CD14-positive monocyte (primary cell): ENCODE results near the gene EDA. TPM values are rescaled to one million over a fixed set of nuclear protein-coding genes. Genes with fewer than 3 reads are reported as not detected.
"Not testable (repeated sequence)": the region's sequence is repeated elsewhere in the genome, so short reads cannot be mapped to it uniquely, and the experiment has no call there.

Experiments used
- DNase-seq, 3 donors: peaks; one replicate each; pipeline ENCODE4 v3.0.0-alpha.2; 2011 to 2022
- H2AFZ ChIP-seq: 2 replicates; pipeline ENCODE4 v1.6.0; 2012; ENCODE audit warnings: mild to moderate bottlenecking, low read depth, low read length, inconsistent platforms; ENCODE audit not compliant: insufficient read depth, poor library complexity, severe bottlenecking
- H3K27ac ChIP-seq, 2 donors: 1 replicate in 1 of 2; 2 replicates in 1 of 2; pipeline ENCODE4 v1.5.1; 2012 to 2013; ENCODE audit warnings: low read length in 2 of 2, control low read depth in 1 of 2, inconsistent platforms in 1 of 2, low read depth in 1 of 2, mild to moderate bottlenecking in 1 of 2
- H3K27me3 ChIP-seq, 2 donors: one replicate each; pipeline versions ENCODE4 v1.6.0 to v1.6.1; 2011 to 2013; ENCODE audit warnings: low read length in 2 of 2; ENCODE audit not compliant: control insufficient read depth in 2 of 2, insufficient read depth in 2 of 2
- H3K36me3 ChIP-seq, 2 donors: replicated peaks in 1 of 2; 1 replicate in 1 of 2; 2 replicates in 1 of 2; pipeline versions ENCODE4 v1.5.1 to v1.6.1; 2012 to 2013; ENCODE audit warnings: low read length in 2 of 2, control low read depth in 1 of 2, inconsistent platforms in 1 of 2, mild to moderate bottlenecking in 1 of 2; ENCODE audit not compliant: insufficient read depth in 2 of 2, control insufficient read depth in 1 of 2
- H3K4me1 ChIP-seq, 2 donors: 1 replicate in 1 of 2; 2 replicates in 1 of 2; pipeline versions ENCODE4 v1.5.1 to v1.6.1; 2012 to 2013; ENCODE audit warnings: low read length in 2 of 2, control low read depth in 1 of 2, inconsistent platforms in 1 of 2, mild to moderate bottlenecking in 1 of 2, moderate library complexity in 1 of 2; ENCODE audit not compliant: insufficient read depth in 2 of 2, control insufficient read depth in 1 of 2
- H3K4me2 ChIP-seq: replicated peaks from 2 replicates; pipeline ENCODE3; 2012; ENCODE audit warnings: low read length, moderate library complexity, mild to moderate bottlenecking; ENCODE audit not compliant: poor library complexity, severe bottlenecking; ENCODE audit errors: extremely low read depth
- H3K4me3 ChIP-seq, 3 experiments: fragments of 200-600 bp in 1 of 3; sonication (generic) in 1 of 3; replicated peaks in 1 of 3; 1 replicate in 2 of 3; 2 replicates in 1 of 3; pipeline ENCODE4 v1.5.1; 2011 to 2013; ENCODE audit warnings: low read length in 3 of 3, mild to moderate bottlenecking in 3 of 3, control low read depth in 2 of 3, low read depth in 2 of 3, inconsistent platforms in 1 of 3, moderate library complexity in 1 of 3
- H3K79me2 ChIP-seq: 2 replicates; pipeline ENCODE4 v1.6.0; 2012; ENCODE audit warnings: mild to moderate bottlenecking, control low read depth, inconsistent platforms, low read length, moderate library complexity; ENCODE audit not compliant: insufficient read depth
- H3K9ac ChIP-seq: 2 replicates; pipeline ENCODE4 v1.6.0; 2017; ENCODE audit warnings: low read length, mild to moderate bottlenecking; ENCODE audit not compliant: insufficient read depth, poor library complexity, severe bottlenecking
- H3K9me3 ChIP-seq, 2 donors: replicated peaks in 1 of 2; 1 replicate in 1 of 2; 2 replicates in 1 of 2; pipeline versions ENCODE4 v1.5.1 to v1.6.1; 2012 to 2013; ENCODE audit warnings: low read length in 2 of 2, control low read depth in 1 of 2; ENCODE audit not compliant: control insufficient read depth in 1 of 2, insufficient read depth in 1 of 2
- H4K20me1 ChIP-seq: 2 replicates; pipeline ENCODE4 v1.6.0; 2012; ENCODE audit warnings: mild to moderate bottlenecking, low read length, control low read depth, moderate library complexity; ENCODE audit not compliant: insufficient read depth
- H3K27ac Mint-ChIP-seq, 7 donors: one replicate each; pipeline ENCODE4 v1.8.0; 2020; ENCODE audit warnings: mild to moderate bottlenecking in 7 of 7, mixed read lengths in 7 of 7, moderate library complexity in 6 of 7, inconsistent platforms in 2 of 7
- H3K27me3 Mint-ChIP-seq, 3 donors: one replicate each; pipeline ENCODE4 v1.8.0; 2021 to 2022; ENCODE audit warnings: low read depth in 3 of 3, mild to moderate bottlenecking in 3 of 3, mixed read lengths in 3 of 3, moderate library complexity in 3 of 3, inconsistent platforms in 1 of 3
- H3K36me3 Mint-ChIP-seq, 2 donors: one replicate each; pipeline ENCODE4 v1.8.0; 2020; ENCODE audit warnings: mixed read lengths in 2 of 2, inconsistent platforms in 1 of 2, mild to moderate bottlenecking in 1 of 2
- H3K4me1 Mint-ChIP-seq: one replicate; pipeline ENCODE4 v1.8.0; 2020; ENCODE audit warnings: mild to moderate bottlenecking, mixed read lengths
- H3K4me3 Mint-ChIP-seq, 2 donors: one replicate each; pipeline ENCODE4 v1.8.0; 2020; ENCODE audit warnings: mild to moderate bottlenecking in 2 of 2, mixed read lengths in 2 of 2, moderate library complexity in 1 of 2
- H3K9me3 Mint-ChIP-seq, 7 donors: one replicate each; pipeline ENCODE4 v1.8.0; 2020 to 2022; ENCODE audit warnings: mixed read lengths in 7 of 7, mild to moderate bottlenecking in 6 of 7, moderate library complexity in 6 of 7, inconsistent platforms in 2 of 7
- CTCF ChIP-seq: fragments of 200-600 bp; IDR thresholded peaks from one replicate; pipeline ENCODE4 v1.8.0; 2022; ENCODE audit warnings: antibody characterized with exemption, mild to moderate bottlenecking
- WGBS: methylation state at CpG from one replicate; pipeline ENCODE4 v1.1.5; 2013; ENCODE audit warnings: missing lambda C conversion rate; ENCODE audit not compliant: insufficient coverage; 5-methylcytosine and 5-hydroxymethylcytosine counted together
- intact Hi-C, 2 donors: fragments of 100-400 bp; cut with micrococcal nuclease; formaldehyde crosslinking; loops; one replicate each; pipeline versions ENCODE4 v1.15.0 to v1.15.1; 2023
- polyA plus RNA-seq, 3 donors: library from polyadenylated mRNA; depleted of rRNA in 1 of 3; unstranded in 2 of 3; stranded (reverse) in 1 of 3; fragments of 300-500 nt in 2 of 3; fragments of >200 nt in 1 of 3; fragmentation: Illumina TruSeq in 2 of 3; gene quantifications; 1 replicate in 2 of 3; 2 replicates in 1 of 3; pipeline ENCODE4 v1.2.3, GENCODE V29; 2012 to 2021

The EDA gene
- polyA plus RNA-seq, 3 donors = 0.11 to 0.31 TPM; not detected in 1

GRCh38 chrX:69995362-69996112 lies 379.6 kb downstream of the EDA start:
- no CpG with 5 or more reads among the region's 2 CpGs for WGBS
- Histone ChIP-seq H3K4me3 (no peak overlapping the region), H3K9me3 (no peaks in the 10 kb centered on the region), H3K4me1 (no peaks in the 10 kb centered on the region), H3K27me3 (no peaks in the 10 kb centered on the region), H4K20me1 (no peaks in the 10 kb centered on the region), H3K27ac (no peak overlapping the region), H2AFZ (no peak overlapping the region), H3K9ac (no peak overlapping the region), H3K36me3 (no peaks in the 10 kb centered on the region), H3K79me2 (no peaks in the 10 kb centered on the region), H3K4me2 (no peak overlapping the region)
- H3K36me3 Mint-ChIP-seq = no peaks in the 10 kb centered on the region
- H3K4me1 Mint-ChIP-seq = no peaks in the 10 kb centered on the region
- peaks cover 0 to 7% (median 0%) of the 10 kb centered on the region in 7 donors for H3K9me3 Mint-ChIP-seq
- no peak for DNase-seq
- no peak overlapping the region for H3K27ac Mint-ChIP-seq
- H3K27me3 Mint-ChIP-seq = no peaks in the 10 kb centered on the region
- TF ChIP-seq CTCF = no peak
- intact Hi-C loops = no loop called here
- H3K4me3 Mint-ChIP-seq = no peak overlapping the region

GRCh38 chrX:69996113-69996468 lies 380.2 kb downstream of the EDA start:
- Mint-ChIP-seq H3K4me1 (no peaks in the 10 kb centered on the region), H3K9me3 (peaks cover 0 to 7% (median 0%) of the 10 kb centered on the region in 7 donors), H3K36me3 (no peaks in the 10 kb centered on the region), H3K27ac (no peak overlapping the region), H3K4me3 (no peak overlapping the region), H3K27me3 (no peaks in the 10 kb centered on the region)
- Histone ChIP-seq H3K27ac (no peak overlapping the region), H4K20me1 (no peaks in the 10 kb centered on the region), H3K4me2 (no peak overlapping the region), H3K79me2 (no peaks in the 10 kb centered on the region), H3K36me3 (no peaks in the 10 kb centered on the region), H3K4me1 (no peaks in the 10 kb centered on the region), H3K9me3 (no peaks in the 10 kb centered on the region), H2AFZ (no peak overlapping the region), H3K4me3 (no peak overlapping the region), H3K27me3 (no peaks in the 10 kb centered on the region), H3K9ac (no peak overlapping the region)
- no peak for TF ChIP-seq CTCF
- no peak for DNase-seq
- intact Hi-C loops = no loop called here

GRCh38 chrX:69998299-69998698 lies 382.4 kb downstream of the EDA start:
- H3K4me3 Mint-ChIP-seq, H3K9ac ChIP-seq, H3K36me3 Mint-ChIP-seq, H3K36me3 ChIP-seq, H3K79me2 ChIP-seq, H3K4me1 ChIP-seq, DNase-seq, H3K27ac Mint-ChIP-seq, H3K4me1 Mint-ChIP-seq, H3K9me3 ChIP-seq, H2AFZ ChIP-seq, H3K4me3 ChIP-seq, H3K27me3 ChIP-seq, H3K27ac ChIP-seq, intact Hi-C loops, H3K27me3 Mint-ChIP-seq, H3K9me3 Mint-ChIP-seq, H3K4me2 ChIP-seq, H4K20me1 ChIP-seq: not testable (repeated sequence)
